Measurements from ENCODE around the gene DZIP3. TPM values are rescaled to one million over a fixed set of nuclear protein-coding genes. Genes with fewer than 3 reads are reported as not detected.

Gene DZIP3
- total RNA-seq, 3 donors from 2014 or later: 6.2 to 10.8 (median 9.8) TPM

DNA sequence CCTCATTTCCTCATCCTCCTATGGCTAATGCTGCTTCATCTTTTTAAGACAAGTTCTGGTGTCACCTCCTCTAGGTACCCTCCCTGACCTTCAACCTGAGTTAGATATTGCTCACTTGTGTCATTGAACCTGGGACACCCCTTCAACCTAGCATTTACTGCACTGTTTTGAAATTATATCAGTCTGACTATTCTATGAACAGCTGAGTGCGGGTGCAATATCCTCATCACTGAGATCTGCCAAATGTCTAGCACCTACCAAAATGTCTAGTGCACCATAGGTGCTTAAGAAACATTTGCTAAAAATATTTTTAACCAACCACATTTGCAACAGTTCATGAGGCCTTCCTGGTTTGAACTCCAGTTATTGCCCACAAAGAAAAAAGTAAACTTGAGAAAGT is 133.2 kb downstream of the DZIP3 start:
- TF ChIP-seq POLR2AphosphoS5 (IDR thresholded peaks at IDR 0.05) (no peak), POLR2A (IDR thresholded peaks at IDR 0.05) (no peak), CTCF (IDR thresholded peaks at IDR 0.05) (no peak)
- Histone ChIP-seq H3K9me3 (no peaks in the 10 kb centered on the region), H3K4me3 (no peak overlapping the region), H3K4me1 (no peaks in the 10 kb centered on the region), H3K27me3 (no peaks in the 10 kb centered on the region), H3K36me3 (no peaks in the 10 kb centered on the region), H3K27ac (no peak overlapping the region)
- intact Hi-C loops (cut with DNase I; ENCODE audit: low total_unique reads): no loop called here
- DNase-seq (ENCODE audit: low spot score in 2 of 2): no peak

DNA sequence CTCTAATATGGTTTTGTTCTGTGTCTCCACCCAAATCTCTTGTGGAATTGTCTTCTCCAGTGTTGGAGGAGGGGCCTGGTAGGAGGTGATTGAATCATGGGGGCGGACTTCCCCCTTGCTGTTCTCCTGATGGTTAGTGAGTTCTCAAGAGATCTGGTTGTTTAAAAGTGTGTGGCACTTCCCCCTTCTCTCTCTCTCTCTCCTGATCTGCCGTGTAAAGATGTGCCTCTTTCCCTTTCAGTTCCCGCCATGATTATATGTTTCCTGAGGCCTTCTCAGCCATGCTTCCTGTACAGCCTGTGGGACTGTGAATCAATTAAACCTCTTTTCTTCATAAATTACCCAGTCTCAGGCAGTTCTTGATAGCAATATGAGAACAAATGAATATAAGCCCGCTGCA is 134.6 kb downstream of the DZIP3 start:
- no peak for DNase-seq (ENCODE audit: low spot score in 2 of 2)
- H3K27me3 ChIP-seq: no peaks in the 10 kb centered on the region
- H3K9me3 ChIP-seq: no peaks in the 10 kb centered on the region
- H3K36me3 ChIP-seq: no peaks in the 10 kb centered on the region
- intact Hi-C loops (cut with DNase I; ENCODE audit: low total_unique reads): no loop called here
- H3K27ac ChIP-seq: no peak overlapping the region
- TF ChIP-seq POLR2AphosphoS5 (IDR thresholded peaks at IDR 0.05): no peak
- H3K4me1 ChIP-seq: no peaks in the 10 kb centered on the region
- H3K4me3 ChIP-seq: no peak overlapping the region

GRCh38 chr3:108728105-108728504 is 138.6 kb downstream of the DZIP3 start:
- Histone ChIP-seq H3K27ac (no peak overlapping the region), H3K36me3 (no peaks in the 10 kb centered on the region), H3K27me3 (no peaks in the 10 kb centered on the region), H3K4me1 (no peaks in the 10 kb centered on the region), H3K9me3 (no peaks in the 10 kb centered on the region), H3K4me3 (no peak overlapping the region)
- intact Hi-C loops (cut with DNase I; ENCODE audit: low total_unique reads): no loop called here
- DNase-seq (ENCODE audit: low spot score in 2 of 2): no peak
- TF ChIP-seq CTCF (IDR thresholded peaks at IDR 0.05): no peak

- Histone ChIP-seq H3K36me3 (no peaks in the 10 kb centered on the region), H3K4me3 (no peak overlapping the region), H3K4me1 (no peaks in the 10 kb centered on the region), H3K9me3 (no peaks in the 10 kb centered on the region), H3K27me3 (no peaks in the 10 kb centered on the region), H3K27ac (no peak overlapping the region)
- no peak for DNase-seq (ENCODE audit: low spot score in 2 of 2)
- intact Hi-C loops (cut with DNase I; ENCODE audit: low total_unique reads): no loop called here
- no peak for TF ChIP-seq POLR2A (IDR thresholded peaks at IDR 0.05)
- TF ChIP-seq POLR2AphosphoS5 (IDR thresholded peaks at IDR 0.05): no peak
- no peak for TF ChIP-seq CTCF (IDR thresholded peaks at IDR 0.05)
Measured at GRCh38 chr3:108728934-108729333, 139.4 kb downstream of the DZIP3 start.

- Histone ChIP-seq H3K27me3 (peaks cover 0 to 5% of the 10 kb centered on the region in 2 donors), H3K36me3 (no peaks in the 10 kb centered on the region), H3K27ac (no peak overlapping the region), H3K4me3 (no peak overlapping the region), H3K4me1 (no peaks in the 10 kb centered on the region), H3K9me3 (no peaks in the 10 kb centered on the region)
- DNase-seq (ENCODE audit: low spot score in 2 of 2): no peak
- intact Hi-C loops (cut with DNase I; ENCODE audit: low total_unique reads): no loop called here
- TF ChIP-seq POLR2AphosphoS5 (IDR thresholded peaks at IDR 0.05) (no peak), CTCF (IDR thresholded peaks at IDR 0.05) (no peak), POLR2A (IDR thresholded peaks at IDR 0.05) (no peak)
Measured at GRCh38 chr3:108736821-108737220, 147.3 kb downstream of the DZIP3 start.

DNA sequence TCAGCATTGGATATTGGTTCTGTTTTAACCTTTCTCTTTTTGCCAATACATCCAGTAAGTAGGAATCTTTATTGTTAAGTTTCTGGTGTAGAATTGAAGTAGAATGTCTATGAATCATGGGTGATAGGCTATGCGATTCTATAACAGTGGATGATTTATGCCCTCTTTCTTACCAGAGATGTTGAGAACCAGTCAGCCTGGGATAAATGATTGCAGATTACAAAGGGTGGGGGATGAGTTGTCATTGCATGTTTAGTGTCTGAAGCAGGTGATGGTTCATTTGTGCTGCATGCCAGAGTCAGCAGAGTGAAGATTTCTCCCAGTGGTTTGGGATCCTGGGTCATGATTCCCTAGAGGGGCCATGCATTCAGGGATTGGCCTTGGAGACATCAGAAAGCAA is 153.4 kb downstream of the DZIP3 start:
- Histone ChIP-seq H3K4me1 (no peaks in the 10 kb centered on the region), H3K27me3 (no peaks in the 10 kb centered on the region), H3K27ac (no peak overlapping the region), H3K9me3 (no peaks in the 10 kb centered on the region), H3K4me3 (no peak overlapping the region), H3K36me3 (no peaks in the 10 kb centered on the region)
- intact Hi-C loops (cut with DNase I; ENCODE audit: low total_unique reads): no loop called here
- no peak for TF ChIP-seq POLR2AphosphoS5 (IDR thresholded peaks at IDR 0.05)
- TF ChIP-seq CTCF (IDR thresholded peaks at IDR 0.05): no peak
- TF ChIP-seq POLR2A (IDR thresholded peaks at IDR 0.05): no peak
- DNase-seq (ENCODE audit: low spot score in 2 of 2): no peak

All from breast epithelium (tissue), 4 donors.